ENCODE results near the gene TMEM233.
"Not testable (repeated sequence)": the region's sequence is repeated elsewhere in the genome, so short reads cannot be mapped to it uniquely, and the experiment has no call there.

TMEM233 gene

GRCh38 chr12:119621878-119622277 lies 28.3 kb downstream of the TMEM233 start:
- peaks cover 5% of the 10 kb centered on the region for H3K9me3 Mint-ChIP-seq
- H3K27ac Mint-ChIP-seq, result no peak overlapping the region
- no peak for ATAC-seq (ENCODE audit: low read depth)
- DNase-seq (ENCODE audit: low spot score in 2 of 2), result no peak
- peaks cover 4% of the 10 kb centered on the region for H3K36me3 Mint-ChIP-seq
- H3K4me3 Mint-ChIP-seq, result no peak overlapping the region
- H3K27me3 Mint-ChIP-seq, result peaks cover 6% of the 10 kb centered on the region
- no peaks in the 10 kb centered on the region for H3K4me1 Mint-ChIP-seq

GRCh38 chr12:119624966-119625365 lies 31.4 kb downstream of the TMEM233 start:
- Mint-ChIP-seq H3K27me3 (peaks cover 7% of the 10 kb centered on the region), H3K4me3 (no peak overlapping the region), H3K9me3 (no peaks in the 10 kb centered on the region), H3K36me3 (no peaks in the 10 kb centered on the region), H3K4me1 (no peaks in the 10 kb centered on the region), H3K27ac (no peak overlapping the region)
- ATAC-seq (ENCODE audit: low read depth), result no peak
- no peak for DNase-seq (ENCODE audit: low spot score in 2 of 2)

- no peaks in the 10 kb centered on the region for H3K36me3 Mint-ChIP-seq
- DNase-seq (ENCODE audit: low spot score in 2 of 2), result no peak
- no peaks in the 10 kb centered on the region for H3K9me3 Mint-ChIP-seq
- no peaks in the 10 kb centered on the region for H3K4me1 Mint-ChIP-seq
- no peak for ATAC-seq (ENCODE audit: low read depth)
- no peak overlapping the region for H3K27ac Mint-ChIP-seq
- no peak overlapping the region for H3K4me3 Mint-ChIP-seq
- peaks cover 12% of the 10 kb centered on the region for H3K27me3 Mint-ChIP-seq
These were observed 33.6 kb downstream of the TMEM233 start for GRCh38 chr12:119627019-119627643.

GRCh38 chr12:119627686-119628085 lies 34.1 kb downstream of the TMEM233 start:
- no peak overlapping the region for H3K27ac Mint-ChIP-seq
- no peak overlapping the region for H3K4me3 Mint-ChIP-seq
- no peaks in the 10 kb centered on the region for H3K9me3 Mint-ChIP-seq
- H3K4me1 Mint-ChIP-seq, result no peaks in the 10 kb centered on the region
- no peaks in the 10 kb centered on the region for H3K36me3 Mint-ChIP-seq
- DNase-seq (ENCODE audit: low spot score in 2 of 2), result no peak
- peaks cover 12% of the 10 kb centered on the region for H3K27me3 Mint-ChIP-seq
- ATAC-seq (ENCODE audit: low read depth), result no peak

DNA sequence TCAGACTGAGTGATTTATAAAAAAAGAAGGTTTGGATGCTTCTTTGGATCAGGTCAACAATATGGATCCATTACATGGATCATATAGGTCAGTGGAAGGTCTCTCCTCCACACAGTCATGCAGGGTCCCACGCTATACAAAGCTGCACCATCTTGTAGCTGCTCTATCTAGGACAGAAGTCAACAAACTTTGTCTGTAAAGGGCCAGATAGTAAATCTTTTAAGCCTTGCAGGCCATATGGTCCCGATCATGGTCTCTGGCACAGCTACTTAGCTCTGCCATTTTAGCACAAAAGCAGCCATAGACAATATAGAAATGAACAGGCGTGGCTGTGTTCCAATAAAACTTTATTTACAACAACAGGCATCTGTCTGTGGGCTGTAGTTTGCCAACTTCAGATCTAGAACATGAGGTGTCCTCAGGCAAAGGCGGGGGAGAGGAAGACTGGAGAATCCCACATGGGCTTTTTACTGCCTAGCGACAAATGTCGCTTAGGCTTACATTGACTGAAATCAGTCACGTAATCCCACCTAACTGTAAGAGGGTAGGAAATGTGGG lies 36.7 kb downstream of the TMEM233 start:
- Mint-ChIP-seq H3K4me3 (no peak overlapping the region), H3K36me3 (no peaks in the 10 kb centered on the region), H3K4me1 (no peaks in the 10 kb centered on the region), H3K27me3 (peaks cover 12% of the 10 kb centered on the region), H3K27ac (no peak overlapping the region), H3K9me3 (no peaks in the 10 kb centered on the region)
- ATAC-seq (ENCODE audit: low read depth) (no peak), DNase-seq (ENCODE audit: low spot score in 2 of 2) (no peak)

- no peak overlapping the region for H3K27ac Mint-ChIP-seq
- H3K4me1 Mint-ChIP-seq, result no peaks in the 10 kb centered on the region
- ATAC-seq (ENCODE audit: low read depth), result no peak
- H3K36me3 Mint-ChIP-seq, result no peaks in the 10 kb centered on the region
- no peak for DNase-seq (ENCODE audit: low spot score in 2 of 2)
- H3K9me3 Mint-ChIP-seq, result no peaks in the 10 kb centered on the region
- no peak overlapping the region for H3K4me3 Mint-ChIP-seq
- H3K27me3 Mint-ChIP-seq, result peaks cover 12% of the 10 kb centered on the region
These were observed 37.5 kb downstream of the TMEM233 start for GRCh38 chr12:119630962-119631550.

DNA sequence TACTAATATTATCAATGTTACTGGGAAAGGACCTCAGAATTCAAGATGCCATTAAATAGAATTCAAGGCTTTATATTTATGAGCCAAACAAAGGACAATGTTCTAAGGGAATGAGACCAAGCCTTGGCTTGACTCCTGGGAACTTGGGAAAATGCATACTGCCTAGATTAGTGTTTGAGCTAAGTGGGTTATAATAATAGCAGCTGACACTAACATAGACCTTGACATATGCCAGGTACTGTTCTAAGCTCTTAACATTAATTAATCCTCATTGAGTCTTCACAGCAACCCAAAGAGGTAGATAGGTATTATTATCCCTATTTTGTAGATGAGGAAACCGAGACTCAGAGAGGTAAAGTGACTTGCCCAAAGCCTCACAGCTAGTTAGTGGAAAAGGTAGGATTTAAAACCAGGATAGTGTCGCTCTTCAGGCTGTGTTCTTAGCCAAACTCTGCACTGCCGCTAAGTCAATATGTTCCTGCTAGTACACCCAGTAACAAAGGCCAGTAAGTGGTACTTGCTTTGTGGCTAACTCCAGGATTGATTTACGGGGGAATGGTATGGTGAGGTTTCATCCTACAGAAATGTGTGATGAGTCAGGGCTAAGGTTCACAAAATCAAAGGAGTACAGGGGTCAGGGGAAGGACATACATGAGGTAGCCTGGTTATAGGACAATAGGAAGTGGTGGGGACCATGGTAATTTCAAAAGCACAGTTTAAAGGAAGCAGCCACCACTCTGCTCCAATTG lies 38.5 kb downstream of the TMEM233 start:
- DNase-seq (ENCODE audit: low spot score in 2 of 2), result no peak
- Mint-ChIP-seq H3K27me3 (peaks cover 12% of the 10 kb centered on the region), H3K4me3 (no peak overlapping the region), H3K27ac (no peak overlapping the region), H3K4me1 (no peaks in the 10 kb centered on the region), H3K9me3 (no peaks in the 10 kb centered on the region), H3K36me3 (no peaks in the 10 kb centered on the region)
- no peak for ATAC-seq (ENCODE audit: low read depth)

GRCh38 chr12:119634743-119635142 lies 41.2 kb downstream of the TMEM233 start:
- Mint-ChIP-seq H3K4me1 (no peaks in the 10 kb centered on the region), H3K36me3 (no peaks in the 10 kb centered on the region), H3K27me3 (peaks cover 13% of the 10 kb centered on the region), H3K4me3 (no peak overlapping the region), H3K9me3 (no peaks in the 10 kb centered on the region), H3K27ac (no peak overlapping the region)
- no peak for ATAC-seq (ENCODE audit: low read depth)
- DNase-seq (ENCODE audit: low spot score in 2 of 2), result no peak

DNA sequence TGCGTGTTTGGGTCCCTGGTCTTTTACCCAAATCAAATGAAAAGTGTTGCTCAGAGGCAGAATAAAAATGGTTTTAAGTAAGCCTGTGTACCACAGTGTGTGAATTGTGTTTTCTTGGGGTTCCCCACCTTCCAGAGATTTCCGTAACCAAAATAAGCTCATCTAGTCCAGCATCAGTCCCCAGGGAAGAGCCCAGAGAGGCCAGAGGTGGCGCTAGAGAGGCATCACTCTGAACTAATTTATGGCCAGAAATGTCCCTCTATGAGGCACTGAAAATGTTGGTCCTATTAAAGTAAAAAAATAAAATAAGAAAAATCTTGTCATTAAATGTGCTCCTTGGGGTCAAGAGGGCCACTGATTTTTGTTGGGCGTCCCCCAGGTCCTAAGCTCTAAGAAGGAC lies 49.4 kb downstream of the TMEM233 start:
- DNase-seq (ENCODE audit: low spot score in 2 of 2) (no peak), ATAC-seq (ENCODE audit: low read depth) (no peak)
- Mint-ChIP-seq H3K27ac (no peak overlapping the region), H3K27me3 (peaks cover 15% of the 10 kb centered on the region), H3K4me1 (no peaks in the 10 kb centered on the region), H3K4me3 (no peak overlapping the region), H3K9me3 (peaks cover 2% of the 10 kb centered on the region), H3K36me3 (peaks cover 2% of the 10 kb centered on the region)

DNA sequence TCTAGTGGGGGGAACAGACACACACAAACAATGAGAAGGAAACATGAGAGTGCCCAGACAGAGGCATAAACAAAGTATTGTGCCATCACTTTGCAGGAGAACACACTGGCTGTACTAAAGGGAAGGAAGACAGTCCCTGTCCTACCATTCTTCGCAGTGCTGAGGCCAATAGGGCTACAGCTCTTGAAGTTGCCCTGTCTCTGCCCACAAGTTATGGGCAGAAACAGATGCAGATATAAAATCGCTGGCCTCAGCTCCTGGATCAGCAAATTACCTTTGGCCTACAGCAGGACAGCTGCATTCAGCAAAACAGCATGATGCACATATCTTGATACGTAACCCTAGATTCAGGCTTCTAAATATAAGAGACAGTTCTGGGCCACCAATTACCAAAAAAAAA lies 51.4 kb downstream of the TMEM233 start:
- H3K9me3 Mint-ChIP-seq, result peaks cover 2% of the 10 kb centered on the region
- DNase-seq (ENCODE audit: low spot score in 2 of 2) (no peak), ATAC-seq (ENCODE audit: low read depth) (no peak)
- H3K4me1 Mint-ChIP-seq, result no peaks in the 10 kb centered on the region
- H3K27ac Mint-ChIP-seq, result no peak overlapping the region
- H3K4me3 Mint-ChIP-seq, result no peak overlapping the region
- peaks cover 2% of the 10 kb centered on the region for H3K36me3 Mint-ChIP-seq
- H3K27me3 Mint-ChIP-seq, result peaks cover 12% of the 10 kb centered on the region

DNA sequence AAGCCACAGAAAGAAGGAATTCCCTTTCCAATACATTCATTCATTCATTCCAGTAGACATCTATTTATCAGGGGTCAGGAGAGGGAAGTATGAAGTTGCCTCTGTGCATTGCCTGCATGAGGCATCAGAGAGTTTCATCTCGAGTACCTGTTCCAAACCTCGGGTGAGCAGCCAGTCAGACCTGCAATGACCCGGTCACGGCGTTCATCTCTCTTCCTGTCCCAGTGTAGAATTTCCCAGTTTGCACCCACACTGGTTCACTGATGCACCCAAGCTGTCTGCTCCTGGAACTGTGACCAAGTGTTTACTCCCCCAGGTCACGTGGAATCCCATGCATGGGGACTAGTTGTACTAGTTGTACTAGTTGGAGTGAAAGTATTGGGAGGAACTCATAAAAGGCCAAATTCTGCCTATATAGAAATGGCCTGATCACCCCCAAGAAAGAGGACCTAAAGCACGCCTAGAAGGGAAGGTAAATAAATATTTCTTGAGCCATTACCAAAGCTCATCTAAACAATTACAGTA lies 52.0 kb downstream of the TMEM233 start:
- Mint-ChIP-seq H3K9me3 (peaks cover 2% of the 10 kb centered on the region), H3K4me3 (no peak overlapping the region), H3K36me3 (peaks cover 2% of the 10 kb centered on the region), H3K4me1 (no peaks in the 10 kb centered on the region), H3K27me3 (peaks cover 12% of the 10 kb centered on the region), H3K27ac (no peak overlapping the region)
- DNase-seq (ENCODE audit: low spot score in 2 of 2) (no peak), ATAC-seq (ENCODE audit: low read depth) (no peak)

DNA sequence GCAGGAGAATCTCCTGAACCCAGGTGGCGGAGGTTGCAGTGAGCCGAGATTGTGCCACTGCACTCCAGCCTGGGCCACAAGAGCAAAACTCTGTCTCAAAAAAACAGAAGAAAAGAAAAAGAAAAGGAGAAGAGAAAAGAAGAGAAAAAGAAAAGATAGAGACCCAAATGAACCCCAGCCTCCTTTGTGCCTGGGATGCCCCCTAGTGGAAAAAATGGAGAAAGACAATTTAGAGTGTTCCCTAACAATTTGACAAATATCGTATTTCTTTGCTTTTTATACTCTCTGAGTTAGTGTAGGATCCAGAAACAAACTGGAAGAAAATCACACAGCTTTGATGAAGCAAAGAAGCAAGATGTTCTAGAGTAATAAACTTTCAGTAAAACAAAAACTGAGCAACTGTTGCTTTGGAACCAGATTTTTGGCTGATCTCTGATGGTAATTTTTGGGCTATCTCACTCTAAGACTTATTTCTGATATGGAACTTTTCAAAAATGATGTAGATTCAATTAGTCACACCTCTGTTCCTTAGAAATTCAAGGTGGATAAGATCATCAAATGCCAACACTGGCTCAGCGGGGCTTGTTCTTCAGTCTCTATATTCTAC lies 55.7 kb downstream of the TMEM233 start:
- Mint-ChIP-seq H3K4me3 (no peak overlapping the region), H3K4me1 (no peaks in the 10 kb centered on the region), H3K27me3 (peaks cover 10% of the 10 kb centered on the region), H3K36me3 (peaks cover 2% of the 10 kb centered on the region), H3K27ac (no peak overlapping the region), H3K9me3 (peaks cover 2% of the 10 kb centered on the region)
- ATAC-seq (ENCODE audit: low read depth) (no peak), DNase-seq (ENCODE audit: low spot score in 2 of 2) (no peak)

GRCh38 chr12:119652665-119653064 lies 59.1 kb downstream of the TMEM233 start:
- Mint-ChIP-seq H3K36me3 (no peaks in the 10 kb centered on the region), H3K9me3 (no peaks in the 10 kb centered on the region), H3K27ac (no peak overlapping the region), H3K4me1 (no peaks in the 10 kb centered on the region), H3K27me3 (peaks cover 3% of the 10 kb centered on the region), H3K4me3 (no peak overlapping the region)
- ATAC-seq (ENCODE audit: low read depth), result no peak
- DNase-seq (ENCODE audit: low spot score in 2 of 2), result no peak

- H3K36me3 Mint-ChIP-seq; ATAC-seq (ENCODE audit: low read depth); H3K27me3 Mint-ChIP-seq; H3K4me1 Mint-ChIP-seq; DNase-seq (ENCODE audit: low spot score in 2 of 2); H3K9me3 Mint-ChIP-seq; H3K27ac Mint-ChIP-seq; H3K4me3 Mint-ChIP-seq: not testable (repeated sequence)
These were observed 63.4 kb downstream of the TMEM233 start for GRCh38 chr12:119657001-119657400.

Measured in memory B cell (primary cell).